CD4-positive, alpha-beta memory T cell (primary cell): ENCODE results near the gene TMEM243. TPM values are rescaled to one million over a fixed set of nuclear protein-coding genes. Genes with fewer than 3 reads are reported as not detected.

Experiments
- CTCF ChIA-PET: fragments of 350-600 bp; sonication (Branson Sonifier 250); formaldehyde crosslinking; loops from one replicate; lab custom pipeline; 2021; ENCODE audit warnings: inconsistent platforms; ENCODE audit not compliant: partially characterized antibody; lab: Charles Lee
- POLR2A ChIA-PET: fragments of 350-600 bp; sonication (Branson Sonifier 250); formaldehyde crosslinking; loops from one replicate; lab custom pipeline; 2021; ENCODE audit not compliant: partially characterized antibody; lab: Charles Lee
- DNase-seq, 5 donors: peaks; one replicate each; pipeline versions ENCODE4 v3.0.0 to v3.0.0-alpha.2; 2020 to 2022; ENCODE audit warnings: mixed read lengths in 1 of 5
- H3K27ac ChIP-seq: one replicate; pipeline ENCODE4 v1.7.0; 2013; ENCODE audit warnings: low read depth, low read length
- H3K27me3 ChIP-seq: 2 replicates; pipeline ENCODE4 v1.7.0; 2013; ENCODE audit warnings: mild to moderate bottlenecking, low read length, moderate library complexity; ENCODE audit not compliant: insufficient read depth
- H3K36me3 ChIP-seq: 2 replicates; pipeline ENCODE4 v1.7.0; 2013; ENCODE audit warnings: mild to moderate bottlenecking, low read length, moderate library complexity; ENCODE audit not compliant: insufficient read depth
- H3K4me1 ChIP-seq: 2 replicates; pipeline ENCODE4 v1.7.0; 2013; ENCODE audit warnings: mild to moderate bottlenecking, low read length, moderate library complexity; ENCODE audit not compliant: insufficient read depth
- H3K4me3 ChIP-seq, 2 donors: one replicate each; pipeline ENCODE4 v1.7.0; 2013; ENCODE audit warnings: low read length in 2 of 2, mild to moderate bottlenecking in 1 of 2
- H3K9me3 ChIP-seq, 2 donors: one replicate each; pipeline ENCODE4 v1.7.0; 2013; ENCODE audit warnings: low read length in 2 of 2, control low read depth in 1 of 2; ENCODE audit not compliant: control insufficient read depth in 1 of 2
- H3K27ac Mint-ChIP-seq, 7 donors: one replicate each; pipeline ENCODE4 v1.8.0; 2020 to 2021; ENCODE audit warnings: mixed read lengths in 7 of 7, mild to moderate bottlenecking in 6 of 7, inconsistent platforms in 3 of 7, moderate library complexity in 3 of 7
- H3K27me3 Mint-ChIP-seq, 2 donors: one replicate each; pipeline ENCODE4 v1.8.0; 2020 to 2021; ENCODE audit warnings: mixed read lengths in 2 of 2
- H3K36me3 Mint-ChIP-seq, 2 donors: one replicate each; pipeline ENCODE4 v1.8.0; 2020 to 2021; ENCODE audit warnings: mixed read lengths in 2 of 2, inconsistent platforms in 1 of 2, mild to moderate bottlenecking in 1 of 2
- H3K4me1 Mint-ChIP-seq, 4 donors: one replicate each; pipeline ENCODE4 v1.8.0; 2020 to 2021; ENCODE audit warnings: mixed read lengths in 4 of 4, mild to moderate bottlenecking in 1 of 4
- H3K4me3 Mint-ChIP-seq, 8 donors: one replicate each; pipeline ENCODE4 v1.8.0; 2020 to 2021; ENCODE audit warnings: mixed read lengths in 8 of 8, mild to moderate bottlenecking in 7 of 8, moderate library complexity in 6 of 8, inconsistent platforms in 3 of 8
- H3K9me3 Mint-ChIP-seq, 8 donors: one replicate each; pipeline ENCODE4 v1.8.0; 2020 to 2021; ENCODE audit warnings: mixed read lengths in 8 of 8, mild to moderate bottlenecking in 5 of 8, inconsistent platforms in 3 of 8, moderate library complexity in 1 of 8
- intact Hi-C: fragments of 100-400 bp; cut with micrococcal nuclease; formaldehyde crosslinking; loops from one replicate; pipeline ENCODE4 v1.15.1; 2023
- polyA plus RNA-seq, 2 donors: library from polyadenylated mRNA; unstranded; fragments of 300-500 nt; fragmentation: Illumina TruSeq; gene quantifications; one replicate each; pipeline ENCODE4 v1.2.3, GENCODE V29; 2021
- total RNA-seq, 2 experiments: library from RNA; stranded (reverse); gene quantifications; one replicate each; pipeline ENCODE4 v1.2.3, GENCODE V29; 2021

The TMEM243 gene
- total and polyA plus RNA-seq, 4 experiments from 2014 or later: 81.3 to 105 (median 96.5) TPM

DNA sequence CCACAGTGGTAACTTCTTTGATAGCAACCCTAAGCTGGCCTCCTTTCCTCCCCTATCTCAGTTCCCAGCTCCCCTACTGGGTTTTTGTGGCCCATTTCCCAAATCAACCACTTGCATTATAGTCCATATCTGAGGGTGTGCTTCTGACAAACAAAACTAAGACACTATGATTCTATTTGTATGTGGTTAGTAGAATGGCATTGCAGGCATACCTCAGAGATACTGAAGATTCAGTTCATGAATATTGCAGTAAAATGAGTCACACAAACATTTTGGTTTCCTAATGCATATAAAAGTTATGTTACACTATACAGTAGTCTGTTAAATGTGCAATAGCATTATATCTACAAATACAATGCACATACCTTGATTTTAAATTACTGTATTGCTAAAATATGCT, 15.4 kb upstream of the TMEM243 start:
- Histone ChIP-seq H3K4me1 (no peaks in the 10 kb centered on the region), H3K27me3 (no peaks in the 10 kb centered on the region), H3K36me3 (no peaks in the 10 kb centered on the region), H3K9me3 (no peaks in the 10 kb centered on the region), H3K4me3 (no peak overlapping the region), H3K27ac (no peak overlapping the region)
- Mint-ChIP-seq H3K4me3 (no peak overlapping the region), H3K9me3 (no peaks in the 10 kb centered on the region), H3K36me3 (peaks cover 0 to under 1% of the 10 kb centered on the region in 2 donors), H3K27me3 (peaks cover 4 to 12% of the 10 kb centered on the region in 2 donors), H3K27ac (no peak overlapping the region), H3K4me1 (peaks cover 0 to 5% (median 1%) of the 10 kb centered on the region in 4 donors)
- no peak for DNase-seq
- intact Hi-C loops: no loop called here
- ChIA-PET CTCF (interaction anchor here (0.8 to 1.5 kb wide), 3 partner anchors 45 to 288 kb away, joined by 3 to 6 read pairs (median 3); partner anchors contain the start of gene DMTF1), POLR2A (interaction anchor here (1.5 kb wide), 1 partner anchor 22 kb away, joined by 3 read pairs; no protein-coding TSS in a partner anchor)

- intact Hi-C loops: no loop called here
- Mint-ChIP-seq H3K36me3 (peaks cover 0 to 3% of the 10 kb centered on the region in 2 donors), H3K4me1 (peaks cover 0 to 1% (median 0%) of the 10 kb centered on the region in 4 donors), H3K4me3 (no peak overlapping the region), H3K27me3 (peaks cover 1 to 4% of the 10 kb centered on the region in 2 donors), H3K9me3 (no peaks in the 10 kb centered on the region), H3K27ac (no peak overlapping the region)
- H3K27ac ChIP-seq: no peak overlapping the region
- ChIA-PET POLR2A (no interaction called here), CTCF (interaction anchor here (1.3 kb wide), 1 partner anchor 12 kb away, joined by 3 read pairs; the partner anchor contains the start of gene TMEM243)
- no peaks in the 10 kb centered on the region for H3K9me3 ChIP-seq
- no peaks in the 10 kb centered on the region for H3K27me3 ChIP-seq
- H3K4me1 ChIP-seq: no peaks in the 10 kb centered on the region
- H3K36me3 ChIP-seq: no peaks in the 10 kb centered on the region
- H3K4me3 ChIP-seq: no peak overlapping the region
- DNase-seq: no peak
These were observed 12.2 kb upstream of the TMEM243 start for GRCh38 chr7:87231711-87232110.

DNA sequence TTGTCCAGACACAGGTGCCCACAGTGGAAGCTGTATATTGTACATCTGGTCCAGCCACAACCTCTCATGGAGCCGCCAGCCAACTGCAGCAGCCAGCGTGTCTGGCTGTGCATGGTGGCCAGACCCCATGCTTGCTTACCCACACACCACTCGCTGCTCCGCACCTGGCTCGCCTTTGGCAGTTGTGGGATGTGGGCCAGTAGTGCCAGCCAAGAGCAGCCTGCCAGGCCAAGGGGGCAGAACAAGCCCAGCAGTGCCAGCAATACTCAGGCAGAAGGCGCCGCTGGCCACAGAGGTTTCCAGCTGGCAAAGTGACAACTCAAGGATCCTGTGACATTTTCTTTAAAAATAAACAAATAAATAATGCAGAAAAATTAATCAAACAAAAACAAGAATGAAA, 11.7 kb upstream of the TMEM243 start:
- Mint-ChIP-seq H3K27ac (no peak overlapping the region), H3K4me3 (no peak overlapping the region), H3K36me3 (peaks cover 0 to 3% of the 10 kb centered on the region in 2 donors), H3K4me1 (no peaks in the 10 kb centered on the region), H3K9me3 (no peaks in the 10 kb centered on the region), H3K27me3 (peaks cover 2% of the 10 kb centered on the region in 2 donors)
- Histone ChIP-seq H3K36me3 (no peaks in the 10 kb centered on the region), H3K4me3 (no peak overlapping the region), H3K9me3 (no peaks in the 10 kb centered on the region), H3K27ac (no peak overlapping the region), H3K4me1 (no peaks in the 10 kb centered on the region), H3K27me3 (no peaks in the 10 kb centered on the region)
- intact Hi-C loops: no loop called here
- ChIA-PET CTCF (interaction anchor here (1.1 to 1.3 kb wide), 2 partner anchors 9 to 12 kb away, joined by 3 read pairs; partner anchors contain the start of gene TMEM243), POLR2A (no interaction called here)
- DNase-seq: no peak

GRCh38 chr7:87226495-87226894, 7.0 kb upstream of the TMEM243 start:
- no peaks in the 10 kb centered on the region for H3K4me1 ChIP-seq
- Mint-ChIP-seq H3K9me3 (no peaks in the 10 kb centered on the region), H3K4me3 (no peak overlapping the region), H3K36me3 (peaks cover 0 to 3% of the 10 kb centered on the region in 2 donors), H3K27me3 (peaks cover 0 to 3% of the 10 kb centered on the region in 2 donors), H3K4me1 (no peaks in the 10 kb centered on the region), H3K27ac (no peak overlapping the region)
- no peaks in the 10 kb centered on the region for H3K9me3 ChIP-seq
- H3K27me3 ChIP-seq: no peaks in the 10 kb centered on the region
- H3K36me3 ChIP-seq: no peaks in the 10 kb centered on the region
- POLR2A ChIA-PET: interaction anchor here (1.0 kb wide), 1 partner anchor 14 kb away, joined by 3 read pairs; no protein-coding TSS in a partner anchor
- H3K4me3 ChIP-seq: no peak overlapping the region
- CTCF ChIA-PET: interaction anchor here (2.1 kb wide), 1 partner anchor 10 kb away, joined by 5 read pairs; no protein-coding TSS in a partner anchor
- DNase-seq: no peak
- H3K27ac ChIP-seq: no peak overlapping the region
- intact Hi-C loops: no loop called here

GRCh38 chr7:87225696-87226095, 6.2 kb upstream of the TMEM243 start:
- Histone ChIP-seq H3K4me1 (peaks cover 8% of the 10 kb centered on the region), H3K27me3 (no peaks in the 10 kb centered on the region), H3K36me3 (no peaks in the 10 kb centered on the region), H3K4me3 (no peak overlapping the region), H3K9me3 (no peaks in the 10 kb centered on the region), H3K27ac (no peak overlapping the region)
- no peak overlapping the region for H3K27ac Mint-ChIP-seq
- H3K36me3 Mint-ChIP-seq: peaks cover 0 to 3% of the 10 kb centered on the region in 2 donors
- no peaks in the 10 kb centered on the region for H3K9me3 Mint-ChIP-seq
- H3K27me3 Mint-ChIP-seq: peaks cover 0 to 3% of the 10 kb centered on the region in 2 donors
- CTCF ChIA-PET: interaction anchor here (2.1 kb wide), 1 partner anchor 11 kb away, joined by 5 read pairs; no protein-coding TSS in a partner anchor
- no peak overlapping the region for H3K4me3 Mint-ChIP-seq
- DNase-seq: no peak
- peaks cover 4 to 7% (median 5%) of the 10 kb centered on the region in 4 donors for H3K4me1 Mint-ChIP-seq
- POLR2A ChIA-PET: interaction anchor here (1.0 kb wide), 1 partner anchor 13 kb away, joined by 3 read pairs; no protein-coding TSS in a partner anchor
- intact Hi-C loops: no loop called here

- peaks cover 6 to 23% (median 9%) of the 10 kb centered on the region in 4 donors for H3K4me1 Mint-ChIP-seq
- intact Hi-C loops: no loop called here
- peaks cover 0 to 2% (median 0%) of the 10 kb centered on the region in 8 donors for H3K9me3 Mint-ChIP-seq
- no peak overlapping the region for H3K27ac Mint-ChIP-seq
- Histone ChIP-seq H3K9me3 (no peaks in the 10 kb centered on the region), H3K4me3 (no peak overlapping the region), H3K27me3 (no peaks in the 10 kb centered on the region), H3K36me3 (no peaks in the 10 kb centered on the region), H3K27ac (no peak overlapping the region), H3K4me1 (peaks cover 10% of the 10 kb centered on the region)
- no peak overlapping the region for H3K4me3 Mint-ChIP-seq
- ChIA-PET CTCF (interaction anchor here (1.0 to 2.0 kb wide), 2 partner anchors 11 to 309 kb away, joined by 3 to 5 read pairs; no protein-coding TSS in a partner anchor), POLR2A (interaction anchor here (1.3 kb wide), 1 partner anchor 71 kb away, joined by 4 read pairs; the partner anchor contains the start of gene DMTF1)
- DNase-seq: no peak
- peaks cover 0 to 3% of the 10 kb centered on the region in 2 donors for H3K27me3 Mint-ChIP-seq
- H3K36me3 Mint-ChIP-seq: peaks cover 0 to 15% of the 10 kb centered on the region in 2 donors
These were observed 4.1 kb upstream of the TMEM243 start for GRCh38 chr7:87223666-87224065.

- H3K27ac ChIP-seq: peak overlapping the region; percentile 92
- H3K27me3 Mint-ChIP-seq: peaks cover 0 to 1% of the 10 kb centered on the region in 2 donors
These were observed 1.2 kb upstream of the TMEM243 start for GRCh38 chr7:87220734-87221215.

More at GRCh38 chr7:87220734-87221215, 1.2 kb upstream of the TMEM243 start:
- H3K4me3 ChIP-seq: peak overlapping the region; percentile 83 to 99
- peaks cover 20 to 52% (median 29%) of the 10 kb centered on the region in 4 donors for H3K4me1 Mint-ChIP-seq
- H3K27ac Mint-ChIP-seq: peak overlapping the region; percentile 79 to 98 (median 88)
- no peaks in the 10 kb centered on the region for H3K36me3 ChIP-seq
- H3K4me1 ChIP-seq: peaks cover 34% of the 10 kb centered on the region
- no peaks in the 10 kb centered on the region for H3K27me3 ChIP-seq
- intact Hi-C loops: loop anchor here (1.0 kb wide), 1 partner anchor 125 kb away; the partner anchor contains the start of gene CROT
- peaks cover 0 to 2% (median 0%) of the 10 kb centered on the region in 8 donors for H3K9me3 Mint-ChIP-seq
- ChIA-PET CTCF (interaction anchor here (1.1 to 2.5 kb wide), 10 partner anchors 9 to 72 kb away, joined by 3 to 12 read pairs (median 6); partner anchors contain the start of gene DMTF1), POLR2A (interaction anchor here (0.8 to 6.9 kb wide), 16 partner anchors 8 to 999 kb away, joined by 3 to 189 read pairs (median 12); partner anchors contain the start of genes CROT, DMTF1 and SRI)
- peak in 1 of 5 donors; percentile 41 for DNase-seq
- no peaks in the 10 kb centered on the region for H3K9me3 ChIP-seq
- H3K36me3 Mint-ChIP-seq: peaks cover 0 to 31% of the 10 kb centered on the region in 2 donors
- peak overlapping the region; percentile 81 to 100 (median 86) for H3K4me3 Mint-ChIP-seq
